GM12878 (cell line): ENCODE measurements around the gene PRAMEF9.
"Not testable (repeated sequence)": the region's sequence is repeated elsewhere in the genome, so short reads cannot be mapped to it uniquely, and the experiment has no call there.

Experiments
- BACH1 ChIP-seq: fragments of 450-650 bp; IDR thresholded peaks from 2 replicates; pipeline ENCODE4 v1.6.1; 2017; ENCODE audit warnings: mild to moderate bottlenecking, borderline replicate concordance
- CEBPZ ChIP-seq: fragments of 150-350 bp; IDR thresholded peaks from 2 replicates; pipeline ENCODE4 v1.6.1; 2016; ENCODE audit warnings: low read depth, low read length
- CTCF ChIP-seq, 3 experiments: IDR thresholded peaks in 2 of 3; conservative IDR thresholded peaks in 1 of 3; 2 replicates each; pipeline ENCODE4 v1.5.1; 2011; ENCODE audit warnings: low read depth in 3 of 3, low read length in 3 of 3, mild to moderate bottlenecking in 3 of 3, control low read depth in 2 of 3, moderate library complexity in 2 of 3, inconsistent platforms in 1 of 3, mixed read lengths in 1 of 3; ENCODE audit not compliant: control insufficient read depth in 2 of 3, insufficient read depth in 1 of 3; ENCODE audit errors: extremely low read depth in 1 of 3
- E4F1 ChIP-seq: fragments of 450-650 bp; IDR thresholded peaks from 2 replicates; pipeline ENCODE4 v1.6.1; 2018; ENCODE audit warnings: borderline replicate concordance, mild to moderate bottlenecking; ENCODE audit not compliant: partially characterized antibody
- EZH2 ChIP-seq: IDR thresholded peaks from 2 replicates; pipeline ENCODE4 v1.6.1; 2012; ENCODE audit warnings: low read depth, mild to moderate bottlenecking, control low read depth, inconsistent platforms, low read length, borderline replicate concordance; ENCODE audit not compliant: control insufficient read depth
- FOXK2 ChIP-seq: fragments of 450-650 bp; IDR thresholded peaks from 2 replicates; pipeline ENCODE4 v1.6.1; 2017; ENCODE audit warnings: mild to moderate bottlenecking, moderate library complexity
- JUND ChIP-seq: IDR thresholded peaks from 2 replicates; pipeline ENCODE4 v1.6.1; 2012; ENCODE audit warnings: low read depth, mild to moderate bottlenecking, low read length, improper control_type of control experiment, moderate library complexity
- NRF1 ChIP-seq: conservative IDR thresholded peaks from 2 replicates; pipeline ENCODE4 v1.6.1; 2011; ENCODE audit warnings: mild to moderate bottlenecking, low read depth, low read length, improper control_type of control experiment
- POLR2AphosphoS5 ChIP-seq: IDR thresholded peaks from 2 replicates; pipeline ENCODE4 v1.6.1; 2011; ENCODE audit warnings: mild to moderate bottlenecking, low read length, inconsistent platforms
- RB1 ChIP-seq: fragments of 450-650 bp; formaldehyde crosslinking; IDR thresholded peaks from 2 replicates; pipeline ENCODE4 v1.6.1; 2017; ENCODE audit warnings: mild to moderate bottlenecking, borderline replicate concordance
- TAF1 ChIP-seq: IDR thresholded peaks from 2 replicates; pipeline ENCODE4 v1.6.1; 2011; ENCODE audit warnings: mild to moderate bottlenecking, low read depth, low read length, borderline replicate concordance
- TARDBP ChIP-seq: IDR thresholded peaks from 2 replicates; pipeline ENCODE4 v1.6.1; 2016; ENCODE audit warnings: borderline replicate concordance
- TCF3 ChIP-seq: IDR thresholded peaks from 2 replicates; pipeline ENCODE4 v1.6.1; 2012; ENCODE audit warnings: low read depth, mild to moderate bottlenecking, low read length, borderline replicate concordance; ENCODE audit not compliant: insufficient read depth
- ZBTB4 ChIP-seq: fragments of 450-650 bp; formaldehyde crosslinking; IDR thresholded peaks from 2 replicates; pipeline ENCODE4 v1.4.0; 2022; ENCODE audit warnings: mild to moderate bottlenecking, moderate library complexity

- TF ChIP-seq TARDBP; FOXK2; CEBPZ; TAF1; RB1; TCF3; JUND; NRF1; POLR2AphosphoS5; CTCF (IDR thresholded peaks at IDR 0.05 in 2 of 3, conservative IDR thresholded peaks at IDR 0.05 in 1 of 3; ENCODE audit: control insufficient read depth in 2 of 3, extremely low read depth in 1 of 3, insufficient read depth in 1 of 3, low read depth in 3 of 3, low read length in 3 of 3); E4F1; EZH2; BACH1; ZBTB4 (CRISPR knock-in tag): not testable (repeated sequence)
Measured at GRCh38 chr1:13225675-13226204, 54.1 kb downstream of the PRAMEF9 start, which contains the start of gene PRAMEF18.
